Measurements from ENCODE around the gene R3HCC1L. TPM values are rescaled to one million over a fixed set of nuclear protein-coding genes. Genes with fewer than 3 reads are reported as not detected.
"Not testable (repeated sequence)": the region's sequence is repeated elsewhere in the genome, so short reads cannot be mapped to it uniquely, and the experiment has no call there.

R3HCC1L gene
- total and polyA plus RNA-seq, 3 experiments from 2014 or later = 14.8 to 24.6 (median 24.3) TPM

DNA sequence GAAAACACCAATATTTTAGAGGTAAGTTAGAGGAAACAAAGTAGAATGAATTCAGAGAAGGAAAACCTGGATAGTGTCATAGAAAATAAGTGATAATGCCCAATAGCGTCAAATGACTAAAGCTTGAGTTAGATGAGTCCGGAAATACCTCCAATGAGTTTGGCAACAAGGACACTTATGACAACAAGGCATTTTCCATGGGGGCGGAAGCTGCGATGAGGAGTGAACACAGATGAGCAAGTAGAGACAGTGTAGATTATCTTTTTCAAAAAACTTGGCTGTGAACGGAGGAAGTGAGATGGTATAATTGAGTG is 383 bp upstream of the R3HCC1L start:
- Mint-ChIP-seq H3K27me3 (peaks cover 2 to 6% of the 10 kb centered on the region in 2 donors), H3K4me3 (peak overlapping the region; percentile 80 to 95 (median 93)), H3K9me3 (peaks cover 0 to 2% (median 0%) of the 10 kb centered on the region in 5 donors), H3K4me1 (peaks cover 31 to 47% (median 47%) of the 10 kb centered on the region in 3 donors), H3K27ac (peak overlapping the region; percentile 83 to 99 (median 93)), H3K36me3 (peaks cover 0 to 15% (median 3%) of the 10 kb centered on the region in 3 donors)
- Histone ChIP-seq H3K36me3 (ENCODE audit: insufficient read depth, low read length) (no peaks in the 10 kb centered on the region), H3K9me3 (ENCODE audit: low read length) (no peaks in the 10 kb centered on the region), H3K4me1 (ENCODE audit: insufficient read depth, low read length) (peaks cover 30% of the 10 kb centered on the region), H3K27ac (ENCODE audit: low read depth, low read length) (peak overlapping the region; percentile 96), H3K4me3 (ENCODE audit: low read length) (peak overlapping the region; percentile 87), H3K27me3 (ENCODE audit: insufficient read depth, low read length, poor library complexity, severe bottlenecking) (no peaks in the 10 kb centered on the region)
- no peak for DNase-seq
- CTCF ChIA-PET = interaction anchor here (0.8 to 1.5 kb wide), 3 partner anchors 9 to 34 kb away, joined by 3 read pairs; no protein-coding TSS in a partner anchor
- POLR2A ChIA-PET = interaction anchor here (0.9 to 1.4 kb wide), 3 partner anchors 29 to 1487 kb away, joined by 3 to 6 read pairs (median 4); no protein-coding TSS in a partner anchor

DNA sequence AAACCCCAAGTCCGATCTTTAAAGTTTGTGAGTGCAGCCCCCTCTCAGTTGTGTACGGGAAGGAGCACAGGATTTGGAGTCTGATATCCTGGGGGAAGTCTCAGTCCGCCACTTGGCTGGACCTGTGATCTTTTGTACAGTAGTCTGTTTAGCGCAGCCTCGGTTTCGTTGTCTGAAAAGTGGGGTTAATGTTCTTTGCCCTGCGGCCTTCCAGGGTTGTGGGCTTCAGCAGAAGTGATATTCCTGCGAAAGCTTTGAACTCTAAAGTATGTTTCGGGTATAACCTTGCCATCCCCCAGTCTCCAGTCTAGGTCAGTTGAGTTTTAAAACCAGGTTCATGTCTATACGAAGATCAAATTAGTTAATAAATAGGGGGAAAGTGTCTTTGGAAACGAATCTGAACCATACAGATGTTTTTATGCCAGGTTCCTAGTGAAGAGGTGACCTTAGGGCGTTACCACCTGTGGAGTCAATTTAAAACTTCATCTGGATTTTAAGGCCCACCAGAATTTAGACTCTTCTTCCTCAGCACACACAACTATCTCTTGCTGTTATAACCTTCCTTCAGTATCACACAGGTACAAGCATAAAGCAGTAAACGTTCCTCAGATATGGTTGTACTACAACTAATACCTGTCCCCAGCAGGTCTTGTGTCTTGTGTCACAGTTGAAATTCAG is 904 bp downstream of the R3HCC1L start:
- peak overlapping the region; percentile 87 for H3K4me3 ChIP-seq (ENCODE audit: low read length)
- Mint-ChIP-seq H3K9me3 (peaks cover 0 to 2% (median 0%) of the 10 kb centered on the region in 5 donors), H3K4me1 (peaks cover 37 to 60% (median 59%) of the 10 kb centered on the region in 3 donors), H3K27me3 (no peaks in the 10 kb centered on the region), H3K27ac (peak overlapping the region; percentile 85 to 99 (median 96)), H3K4me3 (peak overlapping the region; percentile 80 to 95 (median 93)), H3K36me3 (peaks cover 3 to 15% (median 4%) of the 10 kb centered on the region in 3 donors)
- DNase-seq = no peak
- no peaks in the 10 kb centered on the region for H3K27me3 ChIP-seq (ENCODE audit: insufficient read depth, low read length, poor library complexity, severe bottlenecking)
- ChIA-PET CTCF (no interaction called here), POLR2A (interaction anchor here (1.2 to 1.4 kb wide), 2 partner anchors 28 to 34 kb away, joined by 3 to 6 read pairs; no protein-coding TSS in a partner anchor)
- peaks cover 30% of the 10 kb centered on the region for H3K4me1 ChIP-seq (ENCODE audit: insufficient read depth, low read length)
- no peaks in the 10 kb centered on the region for H3K36me3 ChIP-seq (ENCODE audit: insufficient read depth, low read length)
- peak overlapping the region; percentile 96 for H3K27ac ChIP-seq (ENCODE audit: low read depth, low read length)
- no peaks in the 10 kb centered on the region for H3K9me3 ChIP-seq (ENCODE audit: low read length)

DNA sequence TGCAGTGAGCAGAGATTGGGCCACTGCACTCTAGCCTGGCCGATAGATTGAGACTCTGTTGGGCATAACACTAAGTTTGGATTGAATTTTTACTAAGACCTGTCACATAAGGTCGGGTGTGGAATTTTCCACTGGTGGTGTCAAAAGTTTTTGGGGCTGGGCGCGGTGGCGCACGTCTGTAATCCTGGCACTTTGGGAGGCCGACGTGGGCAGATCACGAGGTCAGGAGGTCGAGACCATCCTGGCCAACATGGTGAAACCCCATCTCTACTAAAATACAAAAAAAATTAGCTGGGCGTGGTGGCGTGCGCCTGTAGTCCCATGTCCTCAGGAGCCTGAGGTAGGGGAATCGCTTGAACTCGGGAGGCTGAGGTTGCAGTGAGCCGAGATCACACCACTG is 2.3 kb downstream of the R3HCC1L start:
- H3K9me3 Mint-ChIP-seq; H3K36me3 ChIP-seq (ENCODE audit: insufficient read depth, low read length); DNase-seq; H3K9me3 ChIP-seq (ENCODE audit: low read length); H3K4me3 ChIP-seq (ENCODE audit: low read length); H3K27ac ChIP-seq (ENCODE audit: low read depth, low read length); H3K27me3 Mint-ChIP-seq; H3K27me3 ChIP-seq (ENCODE audit: insufficient read depth, low read length, poor library complexity, severe bottlenecking); POLR2A ChIA-PET: not testable (repeated sequence)
- H3K4me1 ChIP-seq (ENCODE audit: insufficient read depth, low read length) = peaks cover 37% of the 10 kb centered on the region
- H3K27ac Mint-ChIP-seq = peak overlapping the region in 2 of 8 donors; percentile 42 to 46
- H3K4me3 Mint-ChIP-seq = peak overlapping the region in 2 of 7 donors; percentile 2 to 54
- H3K36me3 Mint-ChIP-seq = peaks cover 3 to 15% (median 5%) of the 10 kb centered on the region in 3 donors
- CTCF ChIA-PET = interaction anchor here (0.6 kb wide), 1 partner anchor 34 kb away, joined by 3 read pairs; no protein-coding TSS in a partner anchor
- peaks cover 49 to 74% (median 72%) of the 10 kb centered on the region in 3 donors for H3K4me1 Mint-ChIP-seq

DNA sequence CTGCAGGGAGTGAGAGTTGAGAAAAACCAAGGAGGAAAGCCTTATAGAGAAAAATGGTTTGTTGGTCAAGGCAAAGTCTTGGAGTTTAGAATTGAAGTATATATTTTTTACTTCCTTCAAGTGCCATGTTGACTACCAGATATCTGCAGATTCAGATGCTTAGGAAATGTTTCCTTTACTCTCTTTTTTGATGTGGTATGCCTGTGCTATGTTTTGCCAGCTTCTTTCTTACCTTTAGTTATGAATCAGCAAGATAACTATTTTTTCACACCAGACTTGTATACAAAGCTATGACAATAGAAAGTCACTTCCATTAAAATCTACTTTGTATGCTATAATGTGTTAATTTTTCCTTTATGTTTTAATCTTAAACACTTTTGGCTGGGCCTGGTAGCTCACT is 3.6 kb downstream of the R3HCC1L start:
- Histone ChIP-seq H3K9me3 (ENCODE audit: low read length) (no peaks in the 10 kb centered on the region), H3K27me3 (ENCODE audit: insufficient read depth, low read length, poor library complexity, severe bottlenecking) (no peaks in the 10 kb centered on the region), H3K36me3 (ENCODE audit: insufficient read depth, low read length) (no peaks in the 10 kb centered on the region), H3K27ac (ENCODE audit: low read depth, low read length) (no peak overlapping the region), H3K4me3 (ENCODE audit: low read length) (no peak overlapping the region), H3K4me1 (ENCODE audit: insufficient read depth, low read length) (peaks cover 37% of the 10 kb centered on the region)
- H3K27ac Mint-ChIP-seq = peak overlapping the region in 7 of 8 donors; percentile 4 to 69 (median 39)
- H3K4me3 Mint-ChIP-seq = peak overlapping the region in 6 of 7 donors; percentile 6 to 57 (median 22)
- ChIA-PET CTCF (interaction anchor here (0.5 kb wide), 1 partner anchor 506 kb away, joined by 3 read pairs; no protein-coding TSS in a partner anchor), POLR2A (no interaction called here)
- DNase-seq = peak in 1 of 5 donors; percentile 22
- H3K36me3 Mint-ChIP-seq = peaks cover 3 to 16% (median 5%) of the 10 kb centered on the region in 3 donors
- no peaks in the 10 kb centered on the region for H3K27me3 Mint-ChIP-seq
- H3K9me3 Mint-ChIP-seq = no peaks in the 10 kb centered on the region
- peaks cover 58 to 84% (median 82%) of the 10 kb centered on the region in 3 donors for H3K4me1 Mint-ChIP-seq

DNA sequence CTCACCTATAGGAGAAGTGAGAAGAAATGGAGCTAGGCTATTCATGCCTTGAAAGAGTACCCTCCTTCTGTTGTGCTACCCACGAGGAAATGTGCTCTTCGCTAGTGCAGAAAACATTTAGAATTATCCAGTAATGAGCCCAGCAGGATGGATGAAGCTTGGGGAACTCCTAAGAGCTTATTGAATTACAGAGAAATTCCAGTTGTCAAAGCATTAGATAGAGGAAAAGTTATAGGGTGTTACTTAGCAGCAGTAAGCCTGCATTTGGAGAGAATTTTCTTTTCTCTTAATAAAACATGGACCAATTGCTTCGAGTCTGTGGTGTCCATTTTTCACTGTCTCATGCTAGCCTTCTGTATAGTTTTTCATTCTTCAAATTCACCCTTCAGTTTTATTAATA is 5.0 kb downstream of the R3HCC1L start:
- Histone ChIP-seq H3K4me1 (ENCODE audit: insufficient read depth, low read length) (peaks cover 32% of the 10 kb centered on the region), H3K36me3 (ENCODE audit: insufficient read depth, low read length) (no peaks in the 10 kb centered on the region), H3K27me3 (ENCODE audit: insufficient read depth, low read length, poor library complexity, severe bottlenecking) (no peaks in the 10 kb centered on the region), H3K9me3 (ENCODE audit: low read length) (no peaks in the 10 kb centered on the region), H3K27ac (ENCODE audit: low read depth, low read length) (no peak overlapping the region), H3K4me3 (ENCODE audit: low read length) (no peak overlapping the region)
- Mint-ChIP-seq H3K4me3 (no peak overlapping the region), H3K9me3 (no peaks in the 10 kb centered on the region), H3K27me3 (no peaks in the 10 kb centered on the region), H3K27ac (peak overlapping the region in 1 of 8 donors; percentile 19), H3K36me3 (peaks cover under 1 to 14% (median 5%) of the 10 kb centered on the region in 3 donors), H3K4me1 (peaks cover 59 to 86% (median 85%) of the 10 kb centered on the region in 3 donors)
- no peak for DNase-seq
- ChIA-PET POLR2A (no interaction called here), CTCF (interaction anchor here (1.8 kb wide), 1 partner anchor 31 kb away, joined by 5 read pairs; no protein-coding TSS in a partner anchor)

DNA sequence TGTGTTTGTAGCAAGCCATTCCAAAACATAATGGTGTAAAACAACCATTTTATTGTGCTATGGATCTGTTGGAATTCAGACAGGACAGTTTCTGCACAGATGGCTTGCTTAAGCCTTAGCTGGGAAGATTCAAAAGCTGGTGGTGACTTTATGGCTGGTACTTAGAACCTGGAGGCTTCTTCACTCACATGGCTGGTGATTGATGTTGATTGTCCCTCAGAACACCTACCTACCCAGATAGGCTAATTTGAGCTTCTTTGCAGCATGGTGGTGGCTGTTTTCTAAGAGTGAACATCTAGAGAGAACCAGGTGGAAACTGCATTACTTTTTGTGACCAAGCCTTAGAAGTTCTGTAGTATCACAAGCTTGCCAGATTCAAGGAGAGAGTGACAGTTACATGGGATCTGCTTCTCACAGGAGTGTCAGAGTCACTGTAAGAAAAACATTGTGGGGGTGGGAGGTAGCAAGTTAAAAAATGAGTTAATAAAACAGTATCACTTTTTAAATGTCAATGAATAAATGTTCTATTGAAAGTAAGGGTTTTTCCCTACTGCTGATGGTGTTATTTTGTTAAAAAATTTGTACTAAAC is 7.1 kb downstream of the R3HCC1L start:
- no peaks in the 10 kb centered on the region for H3K27me3 Mint-ChIP-seq
- CTCF ChIA-PET = interaction anchor here (1.4 kb wide), 1 partner anchor 10 kb away, joined by 3 read pairs; no protein-coding TSS in a partner anchor
- no peak for DNase-seq
- no peaks in the 10 kb centered on the region for H3K9me3 Mint-ChIP-seq
- H3K9me3 ChIP-seq (ENCODE audit: low read length) = no peaks in the 10 kb centered on the region
- peaks cover 20% of the 10 kb centered on the region for H3K4me1 ChIP-seq (ENCODE audit: insufficient read depth, low read length)
- no peaks in the 10 kb centered on the region for H3K36me3 ChIP-seq (ENCODE audit: insufficient read depth, low read length)
- no peaks in the 10 kb centered on the region for H3K27me3 ChIP-seq (ENCODE audit: insufficient read depth, low read length, poor library complexity, severe bottlenecking)
- POLR2A ChIA-PET = no interaction called here
- H3K4me1 Mint-ChIP-seq = peaks cover 54 to 82% (median 78%) of the 10 kb centered on the region in 3 donors
- H3K4me3 ChIP-seq (ENCODE audit: low read length) = no peak overlapping the region
- H3K27ac Mint-ChIP-seq = peak overlapping the region in 5 of 8 donors; percentile 5 to 85 (median 32)
- H3K36me3 Mint-ChIP-seq = peaks cover 10% of the 10 kb centered on the region in 3 donors
- no peak overlapping the region for H3K4me3 Mint-ChIP-seq
- H3K27ac ChIP-seq (ENCODE audit: low read depth, low read length) = no peak overlapping the region

DNA sequence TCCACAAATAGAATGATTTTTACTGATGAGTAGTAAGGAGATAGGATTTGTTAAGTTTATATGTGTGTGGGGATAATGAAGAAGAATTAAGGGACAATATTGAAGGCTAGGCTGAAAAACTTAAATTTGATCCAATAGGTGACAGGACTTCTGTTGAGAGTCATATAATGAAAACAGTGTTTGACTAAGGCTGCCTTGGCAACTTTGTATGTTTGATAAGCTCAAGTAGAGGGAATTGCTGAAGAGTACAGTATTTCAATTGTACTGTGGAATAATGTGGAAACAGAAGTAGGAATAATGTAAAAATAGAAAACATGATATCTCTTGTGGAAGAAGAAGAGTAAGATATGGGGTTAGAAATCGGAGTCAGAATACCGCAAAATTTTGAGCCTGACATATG is 10.5 kb downstream of the R3HCC1L start:
- Mint-ChIP-seq H3K27me3 (no peaks in the 10 kb centered on the region), H3K9me3 (peaks cover 11 to 23% (median 16%) of the 10 kb centered on the region in 5 donors), H3K4me1 (peaks cover 67 to 82% (median 75%) of the 10 kb centered on the region in 3 donors), H3K4me3 (no peak overlapping the region), H3K36me3 (peaks cover 15 to 42% (median 24%) of the 10 kb centered on the region in 3 donors), H3K27ac (no peak overlapping the region)
- Histone ChIP-seq H3K36me3 (ENCODE audit: insufficient read depth, low read length) (no peaks in the 10 kb centered on the region), H3K9me3 (ENCODE audit: low read length) (peaks cover 3% of the 10 kb centered on the region), H3K4me1 (ENCODE audit: insufficient read depth, low read length) (peaks cover 7% of the 10 kb centered on the region), H3K4me3 (ENCODE audit: low read length) (no peak overlapping the region), H3K27ac (ENCODE audit: low read depth, low read length) (no peak overlapping the region), H3K27me3 (ENCODE audit: insufficient read depth, low read length, poor library complexity, severe bottlenecking) (no peaks in the 10 kb centered on the region)
- ChIA-PET CTCF (no interaction called here), POLR2A (no interaction called here)
- no peak for DNase-seq

DNA sequence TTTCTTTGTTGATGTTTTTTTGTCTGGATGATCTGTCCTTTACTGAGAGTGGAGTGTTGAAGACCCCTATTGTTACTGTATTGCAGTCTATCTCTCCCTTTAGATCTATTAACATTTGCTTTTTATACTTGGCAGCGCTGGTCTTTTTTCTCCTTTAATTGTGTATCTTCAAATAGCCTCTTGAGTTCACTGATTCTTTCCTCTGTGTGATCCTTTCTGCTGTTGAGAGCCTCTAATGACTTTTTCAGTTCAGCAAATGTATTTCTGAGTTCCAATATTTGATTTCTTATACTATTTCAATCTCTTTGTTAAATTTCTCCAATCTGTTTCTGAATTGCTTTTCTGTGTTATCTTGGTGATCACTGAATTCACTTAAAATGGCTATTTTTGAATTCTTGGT is 15.4 kb downstream of the R3HCC1L start:
- Histone ChIP-seq H3K9me3 (ENCODE audit: low read length) (peaks cover 6% of the 10 kb centered on the region), H3K27ac (ENCODE audit: low read depth, low read length) (no peak overlapping the region), H3K27me3 (ENCODE audit: insufficient read depth, low read length, poor library complexity, severe bottlenecking) (no peaks in the 10 kb centered on the region), H3K36me3 (ENCODE audit: insufficient read depth, low read length) (no peaks in the 10 kb centered on the region), H3K4me1 (ENCODE audit: insufficient read depth, low read length) (no peaks in the 10 kb centered on the region), H3K4me3 (ENCODE audit: low read length) (no peak overlapping the region)
- Mint-ChIP-seq H3K27ac (peak overlapping the region in 1 of 8 donors; percentile 47), H3K27me3 (no peaks in the 10 kb centered on the region), H3K4me1 (peaks cover 52 to 76% (median 62%) of the 10 kb centered on the region in 3 donors), H3K9me3 (peaks cover 13 to 31% (median 26%) of the 10 kb centered on the region in 5 donors), H3K36me3 (peaks cover 26 to 60% (median 52%) of the 10 kb centered on the region in 3 donors), H3K4me3 (no peak overlapping the region)
- CTCF ChIA-PET = no interaction called here
- no peak for DNase-seq
- POLR2A ChIA-PET = no interaction called here

Measured in CD8-positive, alpha-beta memory T cell (primary cell).